ENCODE data around the gene CCND3. TPM values are rescaled to one million over a fixed set of nuclear protein-coding genes. Genes with fewer than 3 reads are reported as not detected.
A peak's percentile ranks its signal among the peaks of the same experiment; 100 is the strongest.

CCND3 gene
- total and polyA plus RNA-seq, 8 donors, result 37.5 to 153 (median 47.8) TPM

GRCh38 chr6:41938590-41939175 lies 2.9 kb downstream of the CCND3 start:
- no peaks in the 10 kb centered on the region for H3K27me3 ChIP-seq
- peak overlapping the region in 1 of 2 donors; percentile 99 for H3K4me3 ChIP-seq
- DNase-seq, result no peak
- no peak for ATAC-seq
- peaks cover 6 to 38% of the 10 kb centered on the region in 2 donors for H3K36me3 ChIP-seq
- H3K9me3 ChIP-seq, result no peaks in the 10 kb centered on the region
- intact Hi-C loops (cut with DNase I), result loop anchor here in 1 of 2 donors (5.0 kb wide), 1 partner anchor 104 kb away; no protein-coding TSS in a partner anchor
- TF ChIP-seq CTCF (IDR thresholded peaks at IDR 0.05), result no peak
- H3K27ac ChIP-seq, result peak overlapping the region; percentile 77 to 94
- peaks cover 47 to 81% of the 10 kb centered on the region in 2 donors for H3K4me1 ChIP-seq

GRCh38 chr6:41937861-41938574 lies 3.6 kb downstream of the CCND3 start:
- peaks cover 47 to 75% of the 10 kb centered on the region in 2 donors for H3K4me1 ChIP-seq
- DNase-seq (peak in 1 of 4 donors; percentile 47), ATAC-seq (no peak)
- no peaks in the 10 kb centered on the region for H3K27me3 ChIP-seq
- no peaks in the 10 kb centered on the region for H3K9me3 ChIP-seq
- intact Hi-C loops (cut with DNase I), result loop anchor here in 1 of 2 donors (5.0 kb wide), 1 partner anchor 104 kb away; no protein-coding TSS in a partner anchor
- H3K27ac ChIP-seq, result peak overlapping the region; percentile 77 to 94
- peaks cover 6 to 45% of the 10 kb centered on the region in 2 donors for H3K36me3 ChIP-seq
- no peak for TF ChIP-seq CTCF (IDR thresholded peaks at IDR 0.05)
- H3K4me3 ChIP-seq, result peak overlapping the region in 1 of 2 donors; percentile 99

- Histone ChIP-seq H3K4me1 (peaks cover 45 to 69% of the 10 kb centered on the region in 2 donors), H3K27ac (peak overlapping the region in 1 of 2 donors; percentile 94), H3K4me3 (peak overlapping the region in 1 of 2 donors; percentile 99), H3K9me3 (no peaks in the 10 kb centered on the region), H3K27me3 (no peaks in the 10 kb centered on the region), H3K36me3 (peaks cover 6 to 51% of the 10 kb centered on the region in 2 donors)
- DNase-seq (no peak), ATAC-seq (no peak)
- no peak for TF ChIP-seq CTCF (IDR thresholded peaks at IDR 0.05)
- intact Hi-C loops (cut with DNase I), result loop anchor here in 1 of 2 donors (5.0 kb wide), 1 partner anchor 105 kb away; no protein-coding TSS in a partner anchor
Measured at GRCh38 chr6:41937472-41937860, 4.1 kb downstream of the CCND3 start.

DNA sequence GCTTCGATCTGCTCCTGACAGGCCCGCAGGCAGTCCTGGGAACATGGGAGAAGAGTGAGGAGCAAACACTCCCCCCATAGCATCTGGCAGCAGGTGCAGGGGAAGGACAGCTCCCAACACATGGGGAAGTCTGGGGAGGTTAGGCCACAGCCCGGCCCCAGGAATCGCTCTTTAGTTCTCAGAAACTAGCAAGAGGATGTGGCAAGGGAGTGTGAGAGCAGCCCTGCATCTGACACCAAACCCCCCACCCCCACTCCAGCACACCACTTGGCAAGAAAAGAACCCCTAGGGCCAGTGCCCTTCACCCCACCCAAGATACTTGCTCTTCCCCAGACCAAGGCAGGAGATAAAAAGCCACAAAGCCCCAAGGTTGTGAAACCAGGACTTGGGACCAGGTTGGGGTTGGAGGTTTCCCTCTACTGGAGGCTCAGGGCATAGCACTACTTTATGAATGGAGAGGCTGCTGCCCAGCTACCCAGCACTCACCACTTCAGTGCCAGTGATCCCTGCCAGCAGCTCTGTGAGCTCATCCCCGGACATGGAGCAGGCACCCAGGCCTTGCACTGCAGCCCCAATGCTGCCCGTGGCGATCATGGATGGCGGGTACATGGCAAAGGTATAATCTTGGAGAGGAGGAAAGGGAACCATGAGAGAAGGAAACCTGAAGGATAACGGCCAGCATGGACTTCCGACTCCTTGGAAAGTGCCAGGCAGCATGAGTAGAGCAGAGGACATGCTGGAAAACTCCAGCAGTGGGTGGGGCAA lies 5.4 kb downstream of the CCND3 start:
- Histone ChIP-seq H3K4me3 (peak overlapping the region in 1 of 2 donors; percentile 99), H3K27me3 (no peaks in the 10 kb centered on the region), H3K4me1 (peaks cover 40 to 64% of the 10 kb centered on the region in 2 donors), H3K36me3 (peaks cover 6 to 63% of the 10 kb centered on the region in 2 donors), H3K27ac (peak overlapping the region in 1 of 2 donors; percentile 94), H3K9me3 (no peaks in the 10 kb centered on the region)
- DNase-seq (peak; percentile 37 to 80 (median 69)), ATAC-seq (peak; percentile 76)
- peak; percentile 85 to 87 for TF ChIP-seq CTCF (IDR thresholded peaks at IDR 0.05)
- intact Hi-C loops (cut with DNase I), result loop anchor here in 1 of 2 donors (5.0 kb wide), 1 partner anchor 106 kb away; no protein-coding TSS in a partner anchor
